Stimulated activated CD4-positive, alpha-beta T cell treated with anti-CD3 and anti-CD28 coated beads, Interleukin-4, amount 100 ng/mL, for 1 hour (primary cell): ENCODE results near the gene DGUOK.
A peak's percentile ranks its signal among the peaks of the same experiment; 100 is the strongest.

ENCODE experiments used
- DNase-seq: peaks from one replicate; pipeline ENCODE4 v3.0.0-alpha.2; 2020

Gene DGUOK

DNA sequence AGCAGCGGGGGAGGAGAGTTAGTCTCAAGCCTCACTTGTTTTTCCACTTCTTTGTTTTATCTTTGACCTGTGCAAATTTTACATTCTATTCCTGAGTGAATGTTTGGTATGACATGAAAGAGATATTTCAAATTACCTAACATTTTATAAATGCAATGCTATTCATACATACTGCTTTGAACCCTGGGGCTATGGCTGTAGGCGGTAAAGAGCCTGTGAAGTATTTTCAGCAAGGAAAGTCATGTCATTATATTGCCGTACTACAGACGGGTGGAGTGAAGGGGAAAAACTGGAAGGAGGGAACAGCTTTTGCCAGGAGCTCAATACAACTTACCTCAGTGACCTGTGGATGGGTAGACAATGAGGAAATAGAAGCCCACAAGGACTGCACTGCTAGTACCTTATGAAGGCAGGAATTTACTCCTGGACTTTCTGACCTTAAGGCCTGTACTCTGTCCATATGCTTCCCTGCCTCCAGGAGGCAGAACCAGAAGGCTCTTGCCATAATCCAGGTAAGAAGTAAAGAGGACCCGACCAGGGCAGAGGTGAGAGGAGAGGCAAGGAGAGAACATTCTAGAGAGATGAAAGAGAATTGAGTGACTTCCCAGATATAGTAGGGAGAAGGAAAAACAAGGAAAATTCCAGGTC lies 29.7 kb downstream of the DGUOK start:
- no peak for DNase-seq

DNA sequence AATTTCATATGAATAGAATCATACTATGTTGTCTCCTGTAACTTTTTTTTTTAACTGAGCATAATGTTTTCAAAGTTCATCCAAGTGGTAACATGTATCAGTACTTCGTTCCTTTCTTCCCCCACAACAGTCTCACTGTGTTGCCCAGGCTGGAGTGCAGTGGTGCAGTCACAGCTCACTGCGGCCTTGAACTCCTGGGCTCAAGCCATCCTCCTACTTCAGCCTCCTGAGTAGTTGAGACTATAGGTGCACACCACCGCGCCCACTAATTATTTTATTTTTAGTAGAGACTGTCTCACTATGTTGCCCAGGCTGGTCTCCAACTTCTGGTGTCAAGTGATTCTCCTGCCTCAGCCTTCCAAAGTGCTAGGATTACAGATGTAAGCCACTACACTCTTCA lies 34.6 kb downstream of the DGUOK start:
- DNase-seq: no peak

DNA sequence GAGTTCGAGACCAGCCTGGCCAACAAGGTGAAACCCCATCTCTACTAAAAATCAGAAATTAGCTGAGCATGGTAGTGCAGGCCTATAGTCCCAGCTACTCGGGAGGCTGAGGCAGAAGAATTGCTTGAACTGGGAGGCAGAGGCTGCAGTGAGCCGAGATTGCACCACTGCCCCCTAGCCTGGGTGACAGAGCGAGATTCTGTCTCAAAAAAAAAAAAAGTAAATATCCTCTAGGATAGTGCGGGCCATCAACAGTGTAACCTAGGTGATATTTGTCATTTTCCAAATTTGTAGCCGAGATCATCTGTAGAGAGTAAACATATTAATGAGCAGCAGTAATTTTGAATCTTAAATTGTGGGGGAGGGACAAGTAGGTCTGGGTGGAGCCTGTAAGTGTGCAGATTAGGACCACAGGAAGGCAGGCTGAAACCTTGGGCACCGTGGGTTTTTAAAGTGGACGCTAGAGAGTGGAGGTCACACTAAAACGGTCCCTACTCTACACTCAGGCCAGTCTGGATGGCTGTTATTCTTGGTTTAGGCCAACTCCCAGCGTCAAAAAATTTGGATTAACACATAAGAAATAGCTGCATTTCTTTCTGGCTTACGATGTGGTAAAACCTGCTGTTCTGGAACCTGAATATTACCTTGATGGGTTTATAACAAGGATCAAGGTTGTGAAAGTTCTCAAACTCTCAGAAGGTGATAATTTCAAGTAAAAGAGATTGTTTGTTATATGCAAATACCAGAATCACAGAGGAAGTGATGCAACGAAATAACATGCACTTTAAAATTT lies 35.3 kb downstream of the DGUOK start:
- no peak for DNase-seq

DNA sequence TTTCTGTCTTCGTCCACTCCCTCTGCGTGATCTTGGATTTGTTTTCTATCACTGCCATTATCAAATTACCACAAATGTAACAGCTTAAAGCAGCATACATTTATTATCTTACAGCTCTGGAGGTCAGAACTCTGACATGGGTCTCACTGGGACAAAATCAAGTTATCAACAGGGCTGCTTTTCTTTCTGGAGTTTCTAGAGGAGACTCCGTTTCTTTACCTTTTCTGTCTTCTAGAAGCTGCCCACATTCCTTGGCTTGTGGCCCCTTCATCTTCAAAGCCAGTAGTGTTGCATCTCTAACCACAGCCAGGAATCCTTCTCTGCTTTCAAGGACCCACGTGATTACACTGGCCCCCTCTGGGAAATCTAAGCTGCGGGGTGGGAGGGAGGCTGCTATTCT lies 36.1 kb downstream of the DGUOK start:
- DNase-seq: no peak

DNA sequence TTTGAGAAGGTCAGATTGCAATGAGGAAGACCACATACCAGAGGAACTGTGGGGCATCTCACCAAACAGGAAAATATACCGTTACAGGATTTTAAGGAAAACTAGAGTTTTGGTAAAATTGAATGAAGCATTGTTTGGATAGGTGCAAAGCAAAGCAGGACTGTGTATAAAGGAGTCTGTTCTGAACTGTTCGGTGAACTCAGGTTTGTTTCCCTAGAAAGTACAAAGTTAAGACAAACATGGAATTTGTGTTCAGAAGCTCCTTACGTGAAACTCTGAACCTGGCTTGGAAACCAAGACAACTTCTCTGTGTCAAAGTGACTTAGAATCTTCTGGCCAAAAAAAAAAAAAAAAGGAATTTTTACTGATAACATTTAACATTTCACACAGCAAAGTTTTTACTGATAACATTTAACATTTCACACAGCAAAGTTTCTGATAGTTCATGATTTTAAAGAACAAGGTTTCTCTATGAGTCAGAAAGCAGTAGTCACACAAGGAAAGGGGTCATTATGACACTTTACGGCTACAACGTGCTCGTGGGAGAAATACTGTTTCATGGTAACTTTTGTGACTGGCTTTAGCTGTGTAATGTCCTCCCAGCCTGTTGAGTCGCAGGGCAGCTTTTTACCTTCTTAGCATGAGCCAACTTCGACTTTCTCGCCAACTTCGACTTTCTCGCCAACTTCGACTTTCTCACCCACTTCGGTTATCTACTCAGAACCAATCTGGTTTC lies 36.9 kb downstream of the DGUOK start:
- peak; percentile 25 for DNase-seq

DNA sequence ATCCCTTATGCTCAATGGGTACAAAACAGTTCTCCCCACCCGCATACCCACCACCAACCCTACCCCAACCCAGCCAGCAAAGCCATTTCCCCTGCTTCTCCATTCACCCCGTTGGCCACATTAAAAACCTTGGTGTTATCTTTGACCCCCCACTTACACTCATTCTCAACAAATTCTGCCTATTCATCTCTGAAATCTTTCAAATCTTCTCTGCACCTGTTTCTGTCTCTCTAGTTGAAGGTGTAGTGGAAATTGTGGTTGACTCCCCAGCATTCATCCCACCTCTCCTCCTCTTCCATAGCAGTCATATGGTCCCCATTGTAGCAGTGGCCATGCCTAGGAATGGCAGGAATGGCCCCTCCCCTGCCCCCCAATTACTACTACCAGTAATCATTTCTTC lies 37.5 kb downstream of the DGUOK start:
- no peak for DNase-seq

DNA sequence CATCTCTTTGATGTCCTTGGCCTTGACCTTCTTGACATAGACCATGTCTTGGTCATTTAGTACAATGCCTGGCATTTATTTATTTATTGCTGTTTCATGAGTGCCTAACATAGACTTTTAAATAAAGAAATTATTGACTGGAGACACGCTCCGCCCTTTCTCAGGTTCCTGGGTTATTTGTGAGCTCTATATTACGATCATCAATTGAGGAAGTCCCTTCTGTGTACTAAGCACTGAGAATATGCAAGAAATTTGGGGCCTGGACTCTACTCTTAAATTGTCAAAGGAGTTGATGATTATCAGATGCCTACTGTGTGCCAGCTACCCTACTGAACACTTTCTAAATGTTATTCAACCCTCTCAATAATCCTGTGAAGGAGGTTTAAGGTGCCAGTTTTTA lies 38.4 kb downstream of the DGUOK start:
- no peak for DNase-seq

DNA sequence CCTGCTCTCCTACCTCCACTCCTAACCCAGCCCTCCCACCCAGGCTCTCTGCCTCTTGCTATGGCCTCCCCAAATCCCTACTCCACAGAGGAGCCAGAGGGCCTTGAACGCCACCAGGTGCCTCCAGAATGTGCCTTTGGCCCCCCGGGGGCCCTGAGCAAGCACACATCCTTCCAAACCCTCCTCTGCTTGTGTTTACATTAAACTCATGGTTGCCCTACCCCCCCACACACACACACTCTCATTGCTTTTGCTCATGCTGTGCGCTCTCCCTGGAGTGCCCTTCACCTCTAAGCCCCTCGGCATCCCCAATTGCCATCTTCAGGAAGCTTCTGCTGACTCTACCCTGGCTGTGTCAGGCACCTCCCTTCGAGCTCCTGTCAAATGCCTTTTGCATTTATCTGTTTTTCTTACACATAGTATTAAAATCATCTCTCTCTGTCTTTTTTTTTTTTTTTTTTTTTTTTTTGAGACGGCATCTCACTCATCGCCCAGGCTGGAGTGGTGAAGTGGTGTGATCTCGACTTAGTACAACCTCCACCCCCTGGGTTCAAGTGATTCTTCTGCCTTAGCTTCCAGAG lies 41.8 kb downstream of the DGUOK start:
- DNase-seq: no peak

DNA sequence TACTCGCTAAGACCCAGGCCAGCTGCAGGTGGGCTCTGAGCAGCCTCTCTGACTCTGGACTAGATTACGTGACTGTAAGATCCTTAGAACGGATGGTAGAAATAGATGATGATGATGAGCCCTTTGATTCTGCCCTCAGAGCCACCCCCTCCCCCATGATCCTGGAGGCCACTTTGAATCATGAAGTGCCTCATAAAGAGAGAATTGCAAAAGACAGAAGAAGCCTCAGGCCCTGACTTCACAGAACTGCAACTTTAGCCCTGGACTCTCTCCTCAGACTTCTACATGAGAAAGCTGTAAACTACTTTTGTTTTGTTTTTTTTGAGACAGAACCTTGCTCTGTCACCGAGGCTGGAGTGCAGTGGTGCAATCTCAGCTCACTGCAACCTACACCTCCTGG lies 42.7 kb downstream of the DGUOK start:
- no peak for DNase-seq

DNA sequence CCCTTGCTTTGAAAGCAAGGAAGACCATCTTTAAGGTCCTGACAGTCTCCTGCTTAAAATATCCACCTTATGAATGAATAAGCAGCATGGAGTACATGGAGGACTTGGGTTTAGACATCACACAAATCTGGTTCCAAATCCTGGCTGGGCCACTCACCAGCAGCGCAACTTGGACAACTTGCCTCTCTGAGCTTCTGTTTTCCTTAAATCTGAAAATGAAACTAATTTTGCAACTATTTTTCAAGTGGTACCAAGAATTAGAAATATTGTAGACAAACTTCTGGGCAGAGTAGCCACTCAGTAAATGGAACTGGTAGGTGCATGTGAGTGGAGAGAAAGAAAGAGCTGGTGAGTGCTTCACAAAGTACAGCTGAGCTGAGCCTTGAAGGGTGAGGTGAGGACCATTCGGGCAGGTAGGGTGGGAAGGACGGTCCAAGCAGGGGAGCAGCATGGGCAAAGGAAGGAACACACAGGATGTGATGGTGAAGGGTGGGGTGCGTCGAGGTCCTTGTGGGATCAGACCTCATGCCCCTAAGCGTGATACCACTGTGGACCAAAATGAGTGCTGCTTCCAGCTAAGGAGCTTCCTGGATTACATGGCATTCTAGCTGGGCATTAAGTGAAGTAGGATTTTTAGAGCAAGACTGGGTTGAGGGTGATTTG lies 43.6 kb downstream of the DGUOK start:
- no peak for DNase-seq

DNA sequence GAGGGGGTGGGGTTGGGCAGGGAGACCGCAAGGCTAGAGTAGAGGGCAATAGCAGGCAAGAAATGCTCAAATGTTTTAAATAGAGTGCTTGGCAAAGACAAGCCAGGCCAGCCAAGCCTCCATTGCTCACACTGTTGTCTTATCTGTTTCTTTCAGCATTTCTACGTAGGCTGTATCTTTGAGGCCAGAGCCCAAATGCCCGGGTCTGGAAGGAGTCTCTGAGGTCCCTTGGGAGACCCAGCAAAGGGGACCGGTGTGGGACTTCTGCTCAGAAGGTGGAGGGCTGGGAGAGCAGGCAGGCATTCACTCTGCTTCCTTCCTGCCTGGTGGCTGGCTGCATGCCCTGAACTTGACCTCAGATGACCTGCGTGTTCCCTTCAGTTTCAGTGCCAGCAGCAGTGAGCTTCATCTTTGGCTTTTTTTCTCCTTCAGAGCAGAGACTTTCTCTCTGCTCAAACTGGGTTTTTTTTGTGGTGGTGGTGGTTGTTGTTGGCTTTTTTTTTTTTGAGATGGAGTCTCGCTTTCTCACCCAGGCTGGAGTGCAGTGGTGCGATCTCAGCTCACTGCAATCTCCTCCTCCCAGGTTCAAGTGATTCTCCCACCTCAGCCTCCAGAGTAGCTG lies 44.3 kb downstream of the DGUOK start:
- DNase-seq: peak; percentile 26

DNA sequence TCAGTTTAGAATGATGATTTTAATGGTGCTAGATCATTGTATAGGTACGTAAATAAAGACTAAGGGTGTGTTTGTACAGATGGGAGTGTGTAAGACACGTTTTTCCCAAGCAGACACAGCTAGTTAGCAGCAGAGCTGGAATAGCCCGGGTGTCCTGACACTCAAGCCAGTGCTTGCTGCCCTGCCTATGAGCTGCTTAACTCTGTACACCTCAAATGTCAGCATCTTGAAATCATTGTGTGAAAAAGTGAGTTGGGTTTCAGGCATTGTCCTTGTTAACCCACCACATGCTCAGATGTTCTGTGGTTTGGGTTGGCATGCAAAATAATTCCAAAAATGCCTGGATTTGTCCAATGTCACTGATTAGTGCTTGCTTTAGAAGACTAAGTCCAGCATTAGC lies 45.0 kb downstream of the DGUOK start:
- no peak for DNase-seq

DNA sequence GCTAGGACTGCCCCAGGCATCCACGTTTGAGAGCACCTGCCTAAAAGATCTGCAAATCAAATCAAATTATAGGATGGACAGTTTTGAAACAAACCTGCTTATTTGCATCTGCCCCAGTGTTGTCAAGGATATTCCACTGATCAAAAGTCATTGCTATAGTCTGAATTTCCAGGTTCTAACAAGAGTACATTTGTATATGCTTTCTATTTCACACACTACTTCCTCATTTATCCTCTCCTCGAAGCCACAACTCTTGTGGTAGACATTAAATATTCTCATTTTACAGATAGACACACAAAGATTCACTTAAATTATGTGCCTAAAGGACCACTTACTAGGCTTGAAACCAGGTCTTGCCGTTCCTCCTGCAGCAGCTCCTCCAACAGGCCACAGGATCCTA lies 46.2 kb downstream of the DGUOK start:
- DNase-seq: no peak

DNA sequence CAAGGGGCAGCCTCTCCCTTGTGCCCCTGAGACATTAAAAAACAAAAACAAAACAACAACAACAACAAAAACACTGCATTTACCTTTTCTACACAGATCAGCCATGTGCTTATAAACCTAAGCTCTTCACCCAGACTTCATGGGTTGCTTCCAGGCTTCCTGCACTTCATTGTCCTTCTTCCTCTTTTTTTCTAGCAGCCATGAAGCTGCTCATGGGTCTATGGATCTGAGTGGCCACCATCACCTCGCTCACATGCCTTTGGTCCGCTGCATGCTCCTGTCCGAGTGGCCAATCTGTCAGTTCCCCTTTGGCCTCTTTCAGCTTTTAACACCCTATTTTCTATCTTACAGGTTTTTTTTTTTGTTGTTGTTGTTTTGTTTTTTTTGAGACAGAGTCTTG lies 49.1 kb downstream of the DGUOK start:
- no peak for DNase-seq

DNA sequence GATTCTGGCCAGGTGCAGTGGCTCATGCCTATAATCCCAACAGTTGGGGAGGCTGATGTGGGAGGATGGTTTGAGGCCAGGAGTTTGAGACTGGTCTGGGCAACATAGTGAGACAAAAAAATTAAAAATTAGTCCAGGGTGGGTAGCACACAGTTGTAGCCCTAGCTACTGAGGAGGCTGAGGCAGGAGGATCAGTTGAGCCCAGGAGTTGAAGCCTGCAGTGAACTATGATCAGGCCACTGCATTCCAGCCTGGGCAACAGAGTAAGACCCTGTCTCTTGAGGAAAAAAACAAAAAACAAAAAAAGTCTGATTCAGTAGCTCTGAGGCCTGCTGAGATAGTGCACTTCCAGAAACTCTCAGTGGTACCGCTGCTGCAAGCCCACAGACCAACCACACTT lies 50.1 kb downstream of the DGUOK start:
- DNase-seq: no peak

DNA sequence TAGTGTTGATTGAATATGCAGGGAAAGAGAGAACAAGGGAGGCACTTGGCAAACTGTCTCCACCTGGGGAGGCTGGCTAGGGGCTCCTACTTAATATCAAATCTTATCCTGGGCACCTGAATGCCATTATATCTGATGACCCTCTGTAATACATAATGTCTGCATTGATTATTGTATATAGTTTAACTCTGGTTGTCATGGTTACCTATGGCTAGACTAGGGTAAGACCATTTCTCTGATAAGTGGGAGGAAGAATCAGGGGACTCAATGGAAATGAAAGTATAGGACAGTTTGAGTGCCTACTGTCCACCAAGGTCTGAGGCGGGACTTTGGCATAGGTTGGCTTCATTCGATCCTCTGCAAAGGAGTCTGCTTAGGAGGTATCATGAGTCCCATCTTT lies 50.8 kb downstream of the DGUOK start:
- no peak for DNase-seq

DNA sequence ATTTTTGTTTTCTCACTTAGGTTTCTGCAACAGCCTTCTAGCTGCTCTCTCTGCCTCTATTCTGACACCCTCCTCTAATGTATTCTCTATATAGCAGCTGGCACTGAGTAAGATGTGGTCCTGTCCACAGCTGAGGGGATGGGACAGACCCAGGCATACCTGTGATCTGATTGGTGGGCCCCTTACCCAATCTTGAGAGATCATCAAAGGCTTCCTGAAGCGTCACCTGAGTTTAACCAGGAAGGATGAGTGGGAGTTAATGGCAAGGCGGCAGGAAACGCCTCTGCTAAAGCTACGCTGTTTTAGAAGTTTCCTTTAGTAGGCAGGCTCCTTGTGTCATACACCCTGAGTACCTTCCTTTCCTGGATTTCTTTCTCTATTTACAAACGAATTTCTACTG lies 52.3 kb downstream of the DGUOK start:
- peak; percentile 56 for DNase-seq

DNA sequence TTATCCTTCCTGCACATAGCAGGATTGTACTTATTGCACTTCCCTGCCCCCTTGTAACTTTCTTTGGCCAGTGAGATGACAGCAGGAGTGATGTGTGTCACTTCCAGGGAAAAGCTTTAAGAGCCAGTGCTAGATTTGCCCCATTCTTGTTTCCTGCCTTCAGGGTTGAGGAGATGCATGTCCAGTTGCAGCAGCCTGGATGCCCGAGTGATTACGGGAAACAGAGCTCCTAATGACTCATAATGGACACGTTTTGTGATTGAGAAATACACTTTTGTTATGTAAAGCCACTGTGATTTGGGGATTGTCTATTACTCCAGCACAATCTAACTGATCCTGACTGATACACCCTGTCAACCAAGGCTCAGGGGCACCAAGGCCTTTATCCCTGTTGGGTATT lies 53.0 kb downstream of the DGUOK start:
- no peak for DNase-seq

DNA sequence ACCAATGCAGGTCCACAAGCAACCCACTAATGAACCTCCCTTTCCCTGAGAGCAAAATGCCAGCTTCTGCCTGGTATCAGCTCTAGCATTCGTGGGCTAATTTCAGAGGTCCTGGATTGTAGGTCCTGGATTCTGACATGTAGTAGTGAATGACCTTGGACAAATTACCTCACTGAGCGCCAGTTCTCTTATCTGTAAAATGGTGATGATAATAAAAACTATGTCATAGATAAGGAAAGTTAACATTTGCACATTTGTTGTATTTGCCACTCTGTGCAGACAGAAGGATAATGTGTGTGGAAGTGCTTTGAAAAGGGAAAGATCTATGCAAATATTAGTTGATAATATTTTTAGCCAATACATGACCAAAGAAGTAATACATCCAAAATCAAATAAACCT lies 53.9 kb downstream of the DGUOK start:
- no peak for DNase-seq

DNA sequence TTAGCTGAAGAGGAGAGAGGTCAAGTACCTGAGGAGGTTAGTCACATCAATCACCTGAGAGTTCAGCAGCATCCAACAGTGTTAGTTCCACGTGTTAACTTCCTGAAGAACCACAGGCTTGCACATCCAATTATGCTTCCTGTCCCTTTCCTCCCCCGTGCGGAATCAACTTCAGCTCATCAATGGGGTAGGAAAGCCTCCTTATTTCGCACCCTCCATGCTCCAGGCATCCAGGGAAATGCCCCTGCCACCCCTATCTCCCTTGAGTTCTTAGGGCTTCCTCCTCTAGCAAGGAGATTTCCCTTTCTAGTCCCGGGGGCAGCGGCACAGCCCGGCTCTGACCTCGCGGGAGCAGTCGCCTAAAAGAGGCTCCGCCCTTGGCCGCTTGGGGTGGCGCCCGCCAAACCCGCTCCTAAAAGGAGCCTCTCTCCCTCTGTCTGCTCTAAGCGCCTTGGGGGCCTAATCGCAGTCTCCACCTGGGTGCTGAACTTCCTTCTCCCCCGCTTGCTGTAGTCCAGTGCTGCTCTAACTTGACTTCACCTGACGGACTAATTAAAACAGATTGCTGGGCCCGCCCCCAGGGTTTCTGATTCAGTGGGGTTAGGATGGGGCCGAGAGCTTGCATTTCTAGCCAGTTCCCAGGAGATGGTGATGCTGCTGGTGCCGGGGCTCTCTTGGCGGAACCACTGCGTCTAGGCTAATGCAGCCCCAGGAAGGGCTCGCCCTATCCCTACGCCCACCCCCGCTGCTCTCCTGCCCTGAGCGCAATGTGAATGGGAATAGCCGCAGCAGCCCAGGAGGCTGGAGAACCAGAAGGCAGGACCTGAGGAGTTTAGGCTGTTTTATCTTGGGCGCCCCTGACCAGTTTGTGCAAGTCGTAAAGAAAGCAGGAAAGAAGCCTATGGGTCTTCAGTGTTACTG lies 54.7 kb downstream of the DGUOK start:
- peak; percentile 37 for DNase-seq

DNA sequence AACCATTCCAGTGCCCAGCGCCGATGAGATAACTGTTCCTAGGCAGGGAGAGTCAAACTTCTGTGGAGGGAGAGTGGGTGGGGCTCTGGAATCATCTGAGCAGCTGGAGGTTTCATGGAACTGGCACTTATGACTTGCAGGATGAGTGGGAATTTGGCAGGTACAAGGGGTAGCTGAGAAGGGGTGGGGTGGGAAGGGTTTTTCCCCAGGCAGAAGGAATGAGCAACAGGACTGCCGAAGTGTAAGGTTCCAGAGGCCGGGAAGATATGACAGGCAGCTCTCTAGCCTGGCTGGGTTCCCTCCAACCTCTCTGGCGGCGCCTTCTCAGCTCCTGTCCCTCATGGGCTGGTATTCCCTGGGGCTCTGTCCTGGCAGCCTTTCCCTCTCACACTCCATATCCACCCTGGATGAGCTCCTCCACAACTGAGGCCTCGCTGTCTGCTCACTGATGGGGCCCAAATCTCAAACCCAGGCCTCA lies 55.5 kb downstream of the DGUOK start:
- no peak for DNase-seq
